ENCODE results near the gene MMP23B.
A peak's percentile ranks its signal among the peaks of the same experiment; 100 is the strongest.

Gene MMP23B

GRCh38 chr1:1622010-1622787 is 9.8 kb upstream of the MMP23B start:
- H3K4me3 Mint-ChIP-seq = no peak overlapping the region

GRCh38 chr1:1622788-1623094 is 9.2 kb upstream of the MMP23B start:
- Mint-ChIP-seq H3K4me1 (ENCODE audit: low read depth) (peaks cover under 1% of the 10 kb centered on the region), H3K27ac (no peak overlapping the region), H3K36me3 (ENCODE audit: low read depth) (peaks cover 6% of the 10 kb centered on the region), H3K4me3 (no peak overlapping the region), H3K27me3 (no peaks in the 10 kb centered on the region), H3K9me3 (no peaks in the 10 kb centered on the region)
- no peak for DNase-seq

More at GRCh38 chr1:1622010-1622787, 9.8 kb upstream of the MMP23B start:
- H3K27me3 Mint-ChIP-seq = no peaks in the 10 kb centered on the region
- no peaks in the 10 kb centered on the region for H3K9me3 Mint-ChIP-seq
- no peak overlapping the region for H3K27ac Mint-ChIP-seq
- H3K4me1 Mint-ChIP-seq (ENCODE audit: low read depth) = peaks cover 6% of the 10 kb centered on the region
- DNase-seq = no peak
- H3K36me3 Mint-ChIP-seq (ENCODE audit: low read depth) = peaks cover 10% of the 10 kb centered on the region

- Mint-ChIP-seq H3K27ac (no peak overlapping the region), H3K4me3 (no peak overlapping the region)
- DNase-seq = no peak
Observed at GRCh38 chr1:1623181-1623630, 8.8 kb upstream of the MMP23B start.

GRCh38 chr1:1623631-1624442 is 8.1 kb upstream of the MMP23B start:
- H3K27ac Mint-ChIP-seq = peak overlapping the region; percentile 4
- H3K4me1 Mint-ChIP-seq (ENCODE audit: low read depth) = no peaks in the 10 kb centered on the region
- H3K9me3 Mint-ChIP-seq = no peaks in the 10 kb centered on the region
- H3K27me3 Mint-ChIP-seq = no peaks in the 10 kb centered on the region
- H3K4me3 Mint-ChIP-seq = no peak overlapping the region
- peaks cover under 1% of the 10 kb centered on the region for H3K36me3 Mint-ChIP-seq (ENCODE audit: low read depth)
- peak; percentile 28 for DNase-seq

More at GRCh38 chr1:1623181-1623630, 8.8 kb upstream of the MMP23B start:
- H3K36me3 Mint-ChIP-seq (ENCODE audit: low read depth) = peaks cover 2% of the 10 kb centered on the region
- no peaks in the 10 kb centered on the region for H3K4me1 Mint-ChIP-seq (ENCODE audit: low read depth)
- H3K9me3 Mint-ChIP-seq = no peaks in the 10 kb centered on the region
- no peaks in the 10 kb centered on the region for H3K27me3 Mint-ChIP-seq

- H3K27me3 Mint-ChIP-seq = no peaks in the 10 kb centered on the region
- no peak overlapping the region for H3K4me3 Mint-ChIP-seq
- no peaks in the 10 kb centered on the region for H3K36me3 Mint-ChIP-seq (ENCODE audit: low read depth)
- peak overlapping the region; percentile 4 for H3K27ac Mint-ChIP-seq
- peak; percentile 34 for DNase-seq
- no peaks in the 10 kb centered on the region for H3K4me1 Mint-ChIP-seq (ENCODE audit: low read depth)
- no peaks in the 10 kb centered on the region for H3K9me3 Mint-ChIP-seq
Observed at GRCh38 chr1:1624443-1625403, 7.2 kb upstream of the MMP23B start.

GRCh38 chr1:1625404-1625775 is 6.6 kb upstream of the MMP23B start:
- peaks cover 2% of the 10 kb centered on the region for H3K4me1 Mint-ChIP-seq (ENCODE audit: low read depth)
- DNase-seq = peak; percentile 29
- no peak overlapping the region for H3K4me3 Mint-ChIP-seq
- H3K36me3 Mint-ChIP-seq (ENCODE audit: low read depth) = peaks cover 2% of the 10 kb centered on the region
- H3K27ac Mint-ChIP-seq = no peak overlapping the region
- H3K27me3 Mint-ChIP-seq = peaks cover 3% of the 10 kb centered on the region
- H3K9me3 Mint-ChIP-seq = no peaks in the 10 kb centered on the region

GRCh38 chr1:1625824-1626206 is 6.2 kb upstream of the MMP23B start:
- Mint-ChIP-seq H3K27ac (no peak overlapping the region), H3K9me3 (no peaks in the 10 kb centered on the region), H3K36me3 (ENCODE audit: low read depth) (peaks cover 2% of the 10 kb centered on the region), H3K4me1 (ENCODE audit: low read depth) (peaks cover 3% of the 10 kb centered on the region), H3K4me3 (no peak overlapping the region), H3K27me3 (peaks cover 3% of the 10 kb centered on the region)
- DNase-seq = no peak

- H3K27ac Mint-ChIP-seq = no peak overlapping the region
- no peak overlapping the region for H3K4me3 Mint-ChIP-seq
- H3K4me1 Mint-ChIP-seq (ENCODE audit: low read depth) = peaks cover 3% of the 10 kb centered on the region
- peaks cover 3% of the 10 kb centered on the region for H3K27me3 Mint-ChIP-seq
- DNase-seq = peak; percentile 30
- no peaks in the 10 kb centered on the region for H3K9me3 Mint-ChIP-seq
- H3K36me3 Mint-ChIP-seq (ENCODE audit: low read depth) = peaks cover 2% of the 10 kb centered on the region
Observed at GRCh38 chr1:1626207-1627141, 5.5 kb upstream of the MMP23B start.

- Mint-ChIP-seq H3K4me1 (ENCODE audit: low read depth) (peaks cover 4% of the 10 kb centered on the region), H3K27me3 (peaks cover 5% of the 10 kb centered on the region), H3K36me3 (ENCODE audit: low read depth) (peaks cover 2% of the 10 kb centered on the region), H3K27ac (no peak overlapping the region), H3K9me3 (no peaks in the 10 kb centered on the region), H3K4me3 (no peak overlapping the region)
- no peak for DNase-seq
Observed at GRCh38 chr1:1627261-1627828, 4.6 kb upstream of the MMP23B start.

- H3K4me1 Mint-ChIP-seq (ENCODE audit: low read depth) = peaks cover 4% of the 10 kb centered on the region
- peaks cover 2% of the 10 kb centered on the region for H3K36me3 Mint-ChIP-seq (ENCODE audit: low read depth)
- DNase-seq = no peak
- peak overlapping the region; percentile 25 for H3K4me3 Mint-ChIP-seq
- no peak overlapping the region for H3K27ac Mint-ChIP-seq
- peaks cover 5% of the 10 kb centered on the region for H3K27me3 Mint-ChIP-seq
- H3K9me3 Mint-ChIP-seq = no peaks in the 10 kb centered on the region
Observed at GRCh38 chr1:1627829-1628753, 3.9 kb upstream of the MMP23B start.

GRCh38 chr1:1628754-1629429 is 3.1 kb upstream of the MMP23B start:
- peaks cover 4% of the 10 kb centered on the region for H3K4me1 Mint-ChIP-seq (ENCODE audit: low read depth)
- H3K9me3 Mint-ChIP-seq = no peaks in the 10 kb centered on the region
- peak overlapping the region; percentile 25 for H3K4me3 Mint-ChIP-seq
- peaks cover 5% of the 10 kb centered on the region for H3K27me3 Mint-ChIP-seq
- H3K27ac Mint-ChIP-seq = no peak overlapping the region
- peaks cover 2% of the 10 kb centered on the region for H3K36me3 Mint-ChIP-seq (ENCODE audit: low read depth)
- DNase-seq = peak; percentile 72
